Neural crest cell (in vitro differentiated cells): ENCODE results near the gene CYP26A1. TPM values are rescaled to one million over a fixed set of nuclear protein-coding genes. Genes with fewer than 3 reads are reported as not detected.

Experiments
- DNase-seq: peaks from one replicate; pipeline ENCODE4 v3.0.0; 2021; ENCODE audit warnings: low read depth, mixed read lengths, low spot score
- H3K27ac Mint-ChIP-seq: one replicate; pipeline ENCODE4 v1.8.0; 2021; ENCODE audit warnings: mild to moderate bottlenecking, mixed read lengths; ENCODE audit not compliant: unreplicated experiment
- H3K27me3 Mint-ChIP-seq: 2 replicates; pipeline ENCODE4 v1.8.0; 2021; ENCODE audit warnings: low read depth, mild to moderate bottlenecking, mixed read lengths
- H3K36me3 Mint-ChIP-seq: 2 replicates; pipeline ENCODE4 v1.8.0; 2021; ENCODE audit warnings: low read depth, mild to moderate bottlenecking, mixed read lengths
- H3K4me1 Mint-ChIP-seq: 2 replicates; pipeline ENCODE4 v1.8.0; 2021; ENCODE audit warnings: mixed read lengths
- H3K4me3 Mint-ChIP-seq: one replicate; pipeline ENCODE4 v1.8.0; 2021; ENCODE audit warnings: mild to moderate bottlenecking, mixed read lengths
- H3K9me3 Mint-ChIP-seq: 2 replicates; pipeline ENCODE4 v1.8.0; 2021; ENCODE audit warnings: mixed read lengths
- long read RNA-seq: library from polyadenylated mRNA; unstranded; transcript quantifications from one replicate; pipeline ENCODE4 v2.0.0, GENCODE V29; 2020
- total RNA-seq: library from RNA; stranded (reverse); gene quantifications from 2 replicates; pipeline ENCODE4 v1.2.1, GENCODE V29; 2021
- TF ChIP-seq, protein P1 (sequence below): fragments of 200-600 bp; sonication (generic); conservative IDR thresholded peaks from 2 replicates; pipeline ENCODE4 v1.5.0; 2021; ENCODE audit warnings: antibody characterized with exemption, mild to moderate bottlenecking

Gene CYP26A1, protein sequence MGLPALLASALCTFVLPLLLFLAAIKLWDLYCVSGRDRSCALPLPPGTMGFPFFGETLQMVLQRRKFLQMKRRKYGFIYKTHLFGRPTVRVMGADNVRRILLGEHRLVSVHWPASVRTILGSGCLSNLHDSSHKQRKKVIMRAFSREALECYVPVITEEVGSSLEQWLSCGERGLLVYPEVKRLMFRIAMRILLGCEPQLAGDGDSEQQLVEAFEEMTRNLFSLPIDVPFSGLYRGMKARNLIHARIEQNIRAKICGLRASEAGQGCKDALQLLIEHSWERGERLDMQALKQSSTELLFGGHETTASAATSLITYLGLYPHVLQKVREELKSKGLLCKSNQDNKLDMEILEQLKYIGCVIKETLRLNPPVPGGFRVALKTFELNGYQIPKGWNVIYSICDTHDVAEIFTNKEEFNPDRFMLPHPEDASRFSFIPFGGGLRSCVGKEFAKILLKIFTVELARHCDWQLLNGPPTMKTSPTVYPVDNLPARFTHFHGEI
- total RNA-seq: 0.23 and 0.30 TPM in 2 replicates
- long read RNA-seq: 0 reads

DNA sequence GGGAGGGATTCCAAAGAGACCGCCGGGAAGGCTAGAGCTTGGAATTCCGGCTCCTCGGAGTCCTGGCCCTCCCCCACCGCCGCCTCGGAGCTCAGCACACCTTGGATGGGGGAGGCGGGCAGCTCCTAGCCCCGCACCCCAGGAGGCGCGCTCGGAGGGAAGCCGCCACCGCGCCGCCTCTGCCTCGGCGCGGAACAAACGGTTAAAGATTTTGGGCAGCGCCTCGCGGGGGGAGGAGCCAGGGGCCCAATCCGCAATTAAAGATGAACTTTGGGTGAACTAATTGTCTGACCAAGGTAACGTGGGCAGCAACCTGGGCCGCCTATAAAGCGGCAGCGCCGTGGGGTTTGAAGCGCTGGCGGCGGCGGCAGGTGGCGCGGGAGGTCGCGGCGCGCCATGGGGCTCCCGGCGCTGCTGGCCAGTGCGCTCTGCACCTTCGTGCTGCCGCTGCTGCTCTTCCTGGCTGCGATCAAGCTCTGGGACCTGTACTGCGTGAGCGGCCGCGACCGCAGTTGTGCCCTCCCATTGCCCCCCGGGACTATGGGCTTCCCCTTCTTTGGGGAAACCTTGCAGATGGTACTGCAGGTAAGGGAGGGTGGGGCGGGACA is at the start of gene CYP26A1:
CYP26A1 (plus strand) TSS at position 355 of the 608 bp plus-strand sequence; CDS start at position 397, 42 bp downstream.
- Mint-ChIP-seq H3K4me1 (peaks cover 22% of the 10 kb centered on the region), H3K9me3 (no peaks in the 10 kb centered on the region), H3K4me3 (peak within 1 kb of the TSS; percentile 79), H3K36me3 (no peaks in the 10 kb centered on the region), H3K27me3 (peaks cover 98% of the 10 kb centered on the region), H3K27ac (no peak within 1 kb of the TSS)
- TF ChIP-seq, protein P1, sequence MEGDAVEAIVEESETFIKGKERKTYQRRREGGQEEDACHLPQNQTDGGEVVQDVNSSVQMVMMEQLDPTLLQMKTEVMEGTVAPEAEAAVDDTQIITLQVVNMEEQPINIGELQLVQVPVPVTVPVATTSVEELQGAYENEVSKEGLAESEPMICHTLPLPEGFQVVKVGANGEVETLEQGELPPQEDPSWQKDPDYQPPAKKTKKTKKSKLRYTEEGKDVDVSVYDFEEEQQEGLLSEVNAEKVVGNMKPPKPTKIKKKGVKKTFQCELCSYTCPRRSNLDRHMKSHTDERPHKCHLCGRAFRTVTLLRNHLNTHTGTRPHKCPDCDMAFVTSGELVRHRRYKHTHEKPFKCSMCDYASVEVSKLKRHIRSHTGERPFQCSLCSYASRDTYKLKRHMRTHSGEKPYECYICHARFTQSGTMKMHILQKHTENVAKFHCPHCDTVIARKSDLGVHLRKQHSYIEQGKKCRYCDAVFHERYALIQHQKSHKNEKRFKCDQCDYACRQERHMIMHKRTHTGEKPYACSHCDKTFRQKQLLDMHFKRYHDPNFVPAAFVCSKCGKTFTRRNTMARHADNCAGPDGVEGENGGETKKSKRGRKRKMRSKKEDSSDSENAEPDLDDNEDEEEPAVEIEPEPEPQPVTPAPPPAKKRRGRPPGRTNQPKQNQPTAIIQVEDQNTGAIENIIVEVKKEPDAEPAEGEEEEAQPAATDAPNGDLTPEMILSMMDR: no peak
- DNase-seq: no peak

DNA sequence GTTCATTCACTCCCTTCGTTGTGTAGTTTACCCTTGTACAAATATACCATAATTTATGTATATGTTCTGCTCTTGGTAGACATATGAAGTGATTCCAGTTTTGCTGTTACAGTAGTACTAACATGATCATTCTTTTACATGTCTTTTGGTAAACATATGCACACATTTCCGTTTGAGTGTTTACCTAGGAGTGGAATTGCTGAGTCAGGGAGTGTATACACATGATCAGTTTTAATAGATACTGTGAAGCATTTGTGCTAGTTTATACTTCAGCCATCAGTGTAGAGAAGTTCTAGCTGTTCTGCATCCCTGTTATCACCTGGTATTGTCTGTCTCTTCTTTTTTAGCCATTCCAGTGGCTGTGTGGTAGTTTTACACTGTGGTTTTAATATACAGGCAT is 47.6 kb upstream of the CYP26A1 start:
- TF ChIP-seq, protein P1: no peak
- Mint-ChIP-seq H3K4me1 (no peaks in the 10 kb centered on the region), H3K27me3 (no peaks in the 10 kb centered on the region), H3K4me3 (no peak overlapping the region), H3K27ac (no peak overlapping the region), H3K9me3 (peaks cover 10% of the 10 kb centered on the region), H3K36me3 (peaks cover 23% of the 10 kb centered on the region)
- no peak for DNase-seq

DNA sequence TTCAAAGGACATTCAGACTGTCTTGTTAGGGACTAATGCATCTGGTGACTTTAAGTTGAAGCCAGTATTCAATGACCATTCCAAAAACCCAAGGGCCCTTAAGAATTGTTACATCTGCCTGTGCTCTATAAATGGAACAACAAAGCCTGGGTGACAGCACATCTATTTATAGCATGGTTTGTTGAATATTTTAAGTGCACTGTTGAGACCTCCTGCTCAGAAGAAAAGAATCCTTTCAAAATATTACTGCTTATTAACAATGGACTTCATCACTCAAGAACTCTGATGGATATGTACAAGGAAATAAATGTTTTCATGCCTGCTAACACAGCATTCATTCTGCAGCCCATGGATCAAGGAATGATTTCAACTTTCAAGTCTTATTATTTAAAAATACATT is 46.2 kb upstream of the CYP26A1 start:
- no peak overlapping the region for H3K27ac Mint-ChIP-seq
- no peaks in the 10 kb centered on the region for H3K27me3 Mint-ChIP-seq
- TF ChIP-seq, protein P1: no peak
- no peak overlapping the region for H3K4me3 Mint-ChIP-seq
- peaks cover 10% of the 10 kb centered on the region for H3K9me3 Mint-ChIP-seq
- H3K36me3 Mint-ChIP-seq: peaks cover 23% of the 10 kb centered on the region
- no peaks in the 10 kb centered on the region for H3K4me1 Mint-ChIP-seq
- no peak for DNase-seq

DNA sequence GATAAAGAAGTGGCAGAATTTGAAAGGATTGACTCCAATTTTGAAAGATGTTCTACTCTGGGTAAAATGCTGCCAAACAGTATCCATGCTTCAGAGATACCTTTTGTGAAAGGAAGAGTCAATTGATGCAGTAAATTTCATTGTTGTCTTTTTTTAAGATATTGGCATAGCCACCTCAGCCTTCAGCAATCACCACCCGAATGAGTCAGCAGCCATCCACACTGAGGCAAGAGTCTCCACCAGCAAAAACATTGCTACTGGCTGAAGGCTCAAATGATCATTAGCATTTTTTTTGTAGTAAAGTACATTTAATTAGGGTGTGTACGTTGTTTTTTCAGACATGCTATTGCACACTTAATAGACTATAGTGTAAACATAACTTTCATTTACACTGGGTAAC is 44.8 kb upstream of the CYP26A1 start:
- Mint-ChIP-seq H3K27ac (no peak overlapping the region), H3K36me3 (peaks cover 23% of the 10 kb centered on the region), H3K4me3 (no peak overlapping the region), H3K27me3 (no peaks in the 10 kb centered on the region), H3K9me3 (peaks cover 10% of the 10 kb centered on the region), H3K4me1 (peaks cover 9% of the 10 kb centered on the region)
- TF ChIP-seq, protein P1: no peak
- DNase-seq: no peak

DNA sequence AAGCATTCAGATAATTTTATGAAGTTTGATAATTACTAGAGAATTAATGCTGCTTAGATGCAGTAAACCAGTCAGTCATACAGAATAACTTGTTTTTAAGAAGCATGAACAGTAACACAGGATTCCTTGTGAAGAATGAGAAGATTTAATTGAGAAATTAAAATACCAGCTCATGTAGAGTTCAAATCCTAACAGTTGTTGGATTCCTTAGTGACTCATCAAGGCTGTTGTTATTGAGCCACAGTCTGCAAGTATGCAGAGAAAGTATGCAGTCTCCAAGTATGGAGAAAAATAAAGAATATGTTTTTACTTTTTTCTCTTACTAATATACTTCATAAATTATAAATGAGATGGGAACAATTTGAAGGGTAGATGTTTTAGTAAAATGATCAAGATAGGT is 43.3 kb upstream of the CYP26A1 start:
- H3K9me3 Mint-ChIP-seq: peaks cover 10% of the 10 kb centered on the region
- H3K36me3 Mint-ChIP-seq: peaks cover 23% of the 10 kb centered on the region
- peaks cover 12% of the 10 kb centered on the region for H3K4me1 Mint-ChIP-seq
- TF ChIP-seq, protein P1: no peak
- no peak overlapping the region for H3K27ac Mint-ChIP-seq
- H3K4me3 Mint-ChIP-seq: no peak overlapping the region
- DNase-seq: no peak
- no peaks in the 10 kb centered on the region for H3K27me3 Mint-ChIP-seq
